Measurements from ENCODE around the gene STX19. TPM values are rescaled to one million over a fixed set of nuclear protein-coding genes. Genes with fewer than 3 reads are reported as not detected.

Gene STX19
- total RNA-seq, 2 donors from 2014 or later: 9.0 to 18.8 TPM

GRCh38 chr3:94066506-94067500 lies 38.4 kb upstream of the STX19 start:
- intact Hi-C loops (cut with DNase I): loop anchor here (5.0 to 10.0 kb wide), 2 partner anchors 65 to 162 kb away; no protein-coding TSS in a partner anchor
- Histone ChIP-seq H3K27me3 (no peaks in the 10 kb centered on the region), H3K9ac (ENCODE audit: low read depth in 2 of 2, low read length in 2 of 2) (no peak overlapping the region), H3K27ac (no peak overlapping the region), H3K4me1 (peaks cover 19% of the 10 kb centered on the region), H3K4me3 (no peak overlapping the region), H3K9me3 (no peaks in the 10 kb centered on the region), H3K36me3 (no peaks in the 10 kb centered on the region)
- DNase-seq: no peak
- TF ChIP-seq CTCF (IDR thresholded peaks at IDR 0.05): no peak

GRCh38 chr3:94065819-94066480 lies 37.6 kb upstream of the STX19 start:
- Histone ChIP-seq H3K27me3 (no peaks in the 10 kb centered on the region), H3K4me3 (no peak overlapping the region), H3K9ac (ENCODE audit: low read depth in 2 of 2, low read length in 2 of 2) (no peak overlapping the region), H3K36me3 (no peaks in the 10 kb centered on the region), H3K27ac (no peak overlapping the region), H3K9me3 (no peaks in the 10 kb centered on the region), H3K4me1 (peaks cover 19% of the 10 kb centered on the region)
- no peak for DNase-seq
- intact Hi-C loops (cut with DNase I): loop anchor here (5.0 to 10.0 kb wide), 2 partner anchors 64 to 161 kb away; no protein-coding TSS in a partner anchor
- no peak for TF ChIP-seq CTCF (IDR thresholded peaks at IDR 0.05)

- no peaks in the 10 kb centered on the region for H3K9me3 ChIP-seq
- H3K4me1 ChIP-seq: peaks cover 19% of the 10 kb centered on the region
- no peak overlapping the region for H3K27ac ChIP-seq
- H3K27me3 ChIP-seq: no peaks in the 10 kb centered on the region
- TF ChIP-seq CTCF (IDR thresholded peaks at IDR 0.05): no peak
- intact Hi-C loops (cut with DNase I): loop anchor here (5.0 to 10.0 kb wide), 2 partner anchors 63 to 160 kb away; no protein-coding TSS in a partner anchor
- no peak overlapping the region for H3K4me3 ChIP-seq
- peak overlapping the region in 1 of 2 donors; percentile 49 for H3K9ac ChIP-seq (ENCODE audit: low read depth in 2 of 2, low read length in 2 of 2)
- DNase-seq: no peak
- no peaks in the 10 kb centered on the region for H3K36me3 ChIP-seq
Observed at GRCh38 chr3:94065122-94065521, 36.7 kb upstream of the STX19 start.

GRCh38 chr3:94064243-94064860 lies 36.0 kb upstream of the STX19 start:
- Histone ChIP-seq H3K36me3 (no peaks in the 10 kb centered on the region), H3K9ac (ENCODE audit: low read depth in 2 of 2, low read length in 2 of 2) (no peak overlapping the region), H3K4me3 (no peak overlapping the region), H3K27me3 (no peaks in the 10 kb centered on the region), H3K27ac (peak overlapping the region; percentile 96), H3K9me3 (no peaks in the 10 kb centered on the region), H3K4me1 (peaks cover 19% of the 10 kb centered on the region)
- intact Hi-C loops (cut with DNase I): loop anchor here (10.0 kb wide), 1 partner anchor 160 kb away; no protein-coding TSS in a partner anchor
- no peak for DNase-seq
- TF ChIP-seq CTCF (IDR thresholded peaks at IDR 0.05): no peak

Measured in colonic mucosa (tissue), 4 donors.